Endometrial microvascular endothelial cells (primary cell): Measurements from ENCODE around the gene IL10RB. TPM values are rescaled to one million over a fixed set of nuclear protein-coding genes. Genes with fewer than 3 reads are reported as not detected.

ENCODE experiments used
- in situ Hi-C: cut with HindIII; loops from 2 replicates; pipeline ENCODE4 v1.10.0; 2017; ENCODE audit warnings: low sequenced_read_pairs, low pct_unique_long_range_greater_than_20kb; ENCODE audit errors: inconsistent ontology term
- total RNA-seq: library from RNA; depleted of rRNA; stranded (reverse); fragments of >200 nt; gene quantifications from one replicate; pipeline ENCODE4 v1.2.3, GENCODE V29; 2015; ENCODE audit errors: inconsistent ontology term

IL10RB gene
- total RNA-seq, 1 donor from 2014 or later: 45.9 TPM

DNA sequence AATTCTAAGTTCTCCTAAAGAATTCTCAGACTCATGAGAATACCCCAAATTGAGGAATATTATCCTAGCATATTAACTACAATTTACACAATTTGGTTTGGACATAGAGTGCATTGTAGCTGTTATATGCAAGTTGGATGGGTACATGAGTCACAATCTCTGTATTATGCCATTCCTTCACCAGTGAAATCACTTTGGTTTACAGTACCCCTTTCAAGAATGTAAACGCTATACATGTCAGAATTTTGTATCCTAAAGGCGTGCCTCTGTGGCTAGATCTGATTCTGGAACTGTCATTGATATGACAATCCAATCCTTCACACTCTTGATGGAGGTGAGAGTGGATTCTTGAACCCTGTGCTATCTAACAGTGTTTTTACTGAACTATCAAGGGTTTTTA is 6.7 kb upstream of the IL10RB start:
- in situ Hi-C loops: no loop called here

DNA sequence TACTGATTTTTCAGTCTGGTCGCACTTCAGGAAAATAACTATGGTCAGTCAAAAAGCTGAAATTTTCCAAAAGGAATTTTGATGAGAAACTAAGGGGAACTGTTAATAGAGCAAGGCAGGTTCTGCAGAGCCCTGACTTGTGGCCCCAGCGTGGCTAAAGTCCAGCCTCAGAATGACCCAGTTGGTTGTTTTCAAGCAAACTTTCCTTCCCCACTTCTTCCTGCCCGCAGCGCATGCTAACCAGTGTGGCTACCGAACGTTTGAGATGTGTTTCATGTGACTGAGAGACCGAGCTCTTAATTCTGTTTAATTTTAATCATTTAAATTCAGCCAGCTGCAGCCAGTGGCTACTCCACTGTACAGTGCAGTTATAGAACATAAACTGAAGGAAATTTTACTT is 6.2 kb upstream of the IL10RB start:
- in situ Hi-C loops: no loop called here

DNA sequence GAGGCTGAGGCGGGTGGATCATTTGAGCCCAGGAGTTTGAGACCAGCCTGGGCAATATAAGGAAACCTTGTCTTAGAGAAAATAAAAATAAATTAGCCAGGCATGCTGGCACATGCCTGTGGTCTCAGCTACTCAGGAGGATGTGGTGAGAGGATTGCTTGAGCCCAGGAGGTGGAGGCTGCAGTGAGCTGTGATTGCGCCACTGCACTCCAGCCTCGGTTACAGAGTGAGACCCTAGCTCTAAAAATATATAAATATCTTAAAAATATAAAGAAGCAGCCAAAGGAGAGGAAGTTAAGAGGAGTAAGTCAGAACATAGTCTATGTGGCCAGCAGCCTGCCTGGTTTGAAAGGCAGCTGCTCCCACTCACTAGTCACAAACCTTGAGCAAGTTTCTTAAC is 4.5 kb upstream of the IL10RB start:
- in situ Hi-C loops: no loop called here

DNA sequence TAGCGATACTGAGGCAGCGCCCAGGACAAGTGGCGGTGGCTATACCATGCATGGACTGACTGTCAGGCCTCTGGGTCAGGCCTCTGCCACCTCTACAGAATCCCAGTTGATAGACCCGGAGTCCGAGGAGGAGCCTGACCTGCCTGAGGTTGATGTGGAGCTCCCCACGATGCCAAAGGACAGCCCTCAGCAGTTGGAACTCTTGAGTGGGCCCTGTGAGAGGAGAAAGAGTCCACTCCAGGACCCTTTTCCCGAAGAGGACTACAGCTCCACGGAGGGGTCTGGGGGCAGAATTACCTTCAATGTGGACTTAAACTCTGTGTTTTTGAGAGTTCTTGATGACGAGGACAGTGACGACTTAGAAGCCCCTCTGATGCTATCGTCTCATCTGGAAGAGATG is 3.2 kb upstream of the IL10RB start:
- in situ Hi-C loops: no loop called here

DNA sequence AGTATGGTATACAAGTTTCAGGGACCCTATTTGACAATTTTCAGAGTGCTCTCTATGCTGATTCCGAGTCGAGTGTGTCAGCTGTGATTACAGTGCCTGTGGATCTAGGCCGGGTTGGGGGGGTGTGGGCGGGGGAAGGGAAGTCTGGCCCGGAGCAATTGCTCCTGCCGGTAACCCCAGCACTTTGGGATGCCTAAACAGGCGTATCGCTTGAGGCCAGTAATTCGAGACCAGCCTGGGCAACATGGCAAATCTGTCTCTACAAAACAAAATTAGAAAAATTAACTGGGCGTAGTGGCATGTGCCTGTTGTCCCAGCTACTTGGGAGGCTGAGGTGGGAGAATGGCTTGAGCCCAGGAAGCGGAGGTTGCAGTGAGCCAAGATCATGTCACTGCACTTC is 1.6 kb upstream of the IL10RB start:
- in situ Hi-C loops: no loop called here

DNA sequence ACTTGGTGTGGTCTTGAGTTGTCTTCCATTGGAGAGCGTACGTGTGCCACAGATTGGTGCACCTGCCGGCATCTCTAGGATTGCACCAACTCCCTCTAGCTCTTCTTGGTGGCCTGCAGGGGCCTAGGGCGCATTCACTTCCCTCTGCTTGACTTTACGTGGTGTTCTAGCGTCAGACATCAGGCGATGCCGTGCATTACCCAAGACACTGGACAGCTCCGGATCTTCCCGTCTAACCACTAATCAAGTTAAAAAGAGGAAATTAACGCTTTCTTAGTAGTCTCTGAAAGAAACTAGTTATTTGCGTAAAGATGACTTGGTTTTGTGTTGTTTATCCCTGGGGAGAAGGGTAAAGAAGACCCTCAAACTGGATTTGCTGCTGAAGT is 510 bp upstream of the IL10RB start:
- in situ Hi-C loops: no loop called here

DNA sequence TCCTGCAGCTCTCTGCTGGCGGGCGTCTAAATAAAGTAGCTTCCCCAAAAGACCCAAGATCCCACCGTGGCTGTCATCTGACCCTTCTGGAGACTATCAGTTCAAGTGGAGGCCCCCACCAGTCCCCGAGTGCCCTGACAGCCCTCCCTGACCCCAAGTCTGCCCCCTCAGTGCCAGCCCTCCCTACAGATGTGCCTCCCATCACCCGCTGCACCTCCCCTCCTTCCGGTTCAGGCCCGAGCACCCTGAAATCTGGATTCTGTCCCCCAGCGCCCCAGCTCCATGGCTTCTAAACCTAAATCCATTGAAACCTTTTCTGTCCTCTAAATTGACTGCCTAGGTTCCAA is 595 bp downstream of the IL10RB start:
- in situ Hi-C loops: no loop called here

DNA sequence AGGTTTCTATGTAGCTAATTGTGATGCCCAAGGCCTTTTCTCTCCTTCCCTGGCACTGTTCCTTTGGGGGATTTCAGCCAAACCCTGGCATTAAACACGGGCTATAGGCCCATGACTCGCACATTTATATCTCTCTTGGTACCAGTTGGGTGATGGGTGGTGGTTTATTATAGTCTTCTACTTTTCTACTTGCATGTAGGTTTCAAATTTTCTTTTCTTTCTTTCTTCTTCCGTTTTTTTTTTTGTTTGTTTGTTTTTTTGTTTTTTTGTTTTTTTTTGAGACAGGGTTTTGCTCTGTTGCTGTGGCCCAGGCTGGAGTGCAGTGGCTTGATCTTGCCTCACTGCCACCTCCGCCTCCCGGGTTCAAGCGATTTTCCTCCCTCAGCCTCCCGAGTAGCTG is 1.1 kb downstream of the IL10RB start:
- in situ Hi-C loops: no loop called here

DNA sequence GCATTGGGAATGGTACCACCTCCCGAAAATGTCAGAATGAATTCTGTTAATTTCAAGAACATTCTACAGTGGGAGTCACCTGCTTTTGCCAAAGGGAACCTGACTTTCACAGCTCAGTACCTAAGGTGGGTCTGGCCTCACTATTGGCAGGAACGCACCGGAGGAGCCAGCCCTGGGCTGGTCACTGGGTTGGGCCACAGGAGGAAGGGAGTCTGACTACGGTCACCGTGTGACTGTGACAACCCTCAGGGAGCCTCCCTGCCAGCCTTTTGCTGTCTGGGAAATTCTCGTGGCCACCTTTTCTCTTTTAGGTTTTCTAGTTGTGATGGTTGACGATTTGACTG is 2.2 kb downstream of the IL10RB start:
- in situ Hi-C loops: no loop called here

DNA sequence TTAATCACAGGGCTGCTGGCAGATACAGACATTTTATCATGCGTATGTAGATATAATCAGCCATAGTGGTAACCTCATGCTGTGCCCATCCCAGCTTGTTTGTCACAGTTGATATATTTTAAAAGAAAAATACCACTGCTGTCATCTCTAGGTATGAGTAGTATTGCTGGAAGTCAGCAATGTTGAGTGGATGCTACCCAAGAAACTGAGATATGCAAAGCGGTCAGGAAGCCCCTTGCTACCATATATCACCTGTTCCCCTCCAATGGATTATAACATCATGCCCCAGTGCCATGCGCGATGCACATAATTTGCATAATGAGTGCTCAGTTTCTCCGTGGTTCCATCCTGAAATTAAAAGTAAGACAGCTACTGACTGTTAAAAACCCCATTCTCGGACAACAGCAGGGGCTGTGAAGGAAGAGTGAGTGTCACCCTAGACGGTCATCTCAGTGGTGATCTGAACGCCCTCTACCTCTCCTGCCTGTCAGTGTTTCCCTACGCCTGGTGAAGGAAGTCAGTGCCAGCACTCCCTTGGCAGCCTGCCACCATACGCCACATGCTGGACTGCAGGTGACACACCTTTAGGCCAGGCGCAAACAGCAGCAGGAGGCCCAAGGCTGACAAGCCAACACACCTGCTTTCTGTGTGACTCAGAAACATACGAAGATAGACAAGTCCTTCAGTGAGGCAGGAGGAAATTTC is 2.7 kb downstream of the IL10RB start:
- in situ Hi-C loops: no loop called here

DNA sequence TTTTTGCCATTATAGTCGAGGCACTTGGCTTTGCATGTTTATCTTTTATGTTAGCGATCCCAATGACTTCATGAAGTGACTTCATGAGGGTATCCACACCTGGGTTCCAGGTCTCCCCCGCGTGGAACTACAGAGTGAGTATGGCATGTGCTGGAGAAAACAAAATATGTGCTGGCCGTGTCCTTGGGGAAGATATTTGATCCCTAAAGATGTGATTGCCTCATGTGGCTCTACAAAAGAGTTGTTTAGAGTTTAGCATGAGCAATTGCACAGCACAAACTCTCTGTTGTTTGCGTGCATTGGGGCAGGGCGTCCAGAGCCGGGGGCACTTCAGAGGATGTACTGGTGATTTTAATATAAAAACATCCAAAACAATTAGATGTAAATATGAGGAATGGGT is 4.8 kb downstream of the IL10RB start:
- in situ Hi-C loops: no loop called here

DNA sequence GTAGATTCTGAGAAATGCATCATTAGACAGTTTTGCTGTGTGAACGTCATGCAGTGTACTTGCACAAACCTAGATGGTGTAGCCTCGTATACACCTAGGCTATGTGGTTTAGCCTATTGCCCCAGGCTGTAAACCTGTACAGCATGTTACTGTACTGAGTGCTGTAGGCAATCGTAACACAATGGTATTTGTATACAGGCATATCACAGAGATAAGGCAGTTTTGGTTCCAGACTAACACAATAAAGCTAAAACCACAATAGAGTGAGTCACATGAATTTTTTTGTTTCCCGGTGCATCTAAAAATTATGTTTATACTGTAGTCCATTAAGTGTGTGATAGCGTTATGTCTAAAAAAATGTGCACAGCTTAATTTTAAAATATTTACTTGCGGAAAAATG is 6.9 kb downstream of the IL10RB start:
- in situ Hi-C loops: no loop called here

DNA sequence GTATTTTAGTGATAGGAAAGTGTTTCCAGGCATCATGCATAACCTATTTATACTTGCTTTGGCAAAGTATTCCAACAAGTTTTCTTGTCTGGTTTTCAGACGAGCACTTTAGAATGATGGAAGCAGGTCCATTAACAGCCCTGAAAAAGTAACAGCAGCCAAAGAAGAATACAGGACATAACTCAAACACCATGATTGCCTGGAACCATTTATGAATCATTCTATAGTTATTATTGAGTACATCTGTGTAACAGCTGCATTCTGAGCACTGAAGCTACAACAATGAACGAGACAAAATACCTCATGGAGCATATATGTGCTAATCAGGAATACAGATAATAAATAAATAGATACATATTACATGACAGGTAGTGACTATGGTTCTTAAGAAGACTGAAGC is 12.6 kb downstream of the IL10RB start:
- in situ Hi-C loops: no loop called here

DNA sequence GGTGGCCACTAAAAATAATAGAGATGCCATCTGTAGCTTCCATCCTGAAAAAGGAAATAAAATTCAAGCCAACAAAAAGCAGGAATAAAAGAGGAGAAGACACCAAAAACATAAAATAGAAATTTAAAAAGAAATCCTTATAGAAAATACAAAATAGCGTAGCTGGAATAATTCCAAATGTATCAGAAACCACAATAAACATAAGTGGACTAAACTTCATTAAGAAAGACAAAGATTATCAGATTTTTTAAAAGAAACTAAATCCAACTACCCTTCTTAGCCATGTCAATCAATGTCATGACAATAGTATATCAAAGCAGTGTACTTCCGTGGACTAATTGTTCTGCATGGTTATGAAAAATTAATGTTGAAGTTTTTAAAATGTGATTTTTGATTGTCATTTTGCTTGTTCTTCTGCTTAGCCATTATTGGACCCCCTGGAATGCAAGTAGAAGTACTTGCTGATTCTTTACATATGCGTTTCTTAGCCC is 13.2 kb downstream of the IL10RB start:
- in situ Hi-C loops: no loop called here

DNA sequence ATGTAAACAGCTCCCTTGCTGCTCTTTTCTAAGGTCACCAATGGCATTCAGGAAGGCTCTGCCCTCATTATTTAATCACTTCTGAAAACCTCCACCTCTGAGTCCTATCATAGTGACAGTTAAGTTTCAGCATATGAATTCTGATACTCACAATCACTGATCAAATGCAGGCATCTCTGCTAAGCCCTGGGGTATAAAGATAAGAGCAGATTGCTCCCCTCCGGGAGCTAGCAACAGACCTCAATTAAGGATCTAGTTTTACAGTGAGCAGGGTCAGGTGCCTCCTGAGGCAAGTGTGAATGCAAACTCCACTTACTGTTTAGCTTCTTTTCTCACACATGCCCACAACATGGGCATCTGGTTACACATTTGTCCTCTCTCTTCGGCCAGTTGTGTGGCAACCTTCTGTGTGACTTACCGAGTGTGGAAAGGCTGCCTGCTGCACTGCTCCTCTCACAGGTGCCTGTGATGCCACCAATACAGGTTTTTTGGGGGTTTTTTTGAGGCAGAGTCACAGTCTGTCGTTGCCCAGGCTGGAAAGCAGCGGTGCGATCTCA is 15.0 kb downstream of the IL10RB start:
- in situ Hi-C loops: no loop called here

DNA sequence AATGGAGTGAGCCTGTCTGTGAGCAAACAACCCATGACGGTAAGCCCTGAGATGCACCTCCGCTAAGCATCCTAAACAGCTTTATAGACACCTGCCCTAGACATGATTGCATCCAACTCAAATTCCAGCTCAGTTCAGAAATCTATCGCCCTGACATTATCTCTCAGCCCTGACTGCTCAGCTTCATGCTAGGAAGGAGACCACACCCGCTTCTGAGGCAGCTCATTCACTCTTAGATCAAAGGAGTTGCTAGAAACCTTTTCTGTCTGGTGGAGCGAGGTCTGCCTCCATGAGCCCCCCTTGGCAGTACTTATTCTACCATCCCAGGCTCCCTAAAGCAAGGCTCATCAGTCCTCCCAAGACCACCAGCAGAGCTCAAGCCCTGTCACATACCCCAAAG is 17.0 kb downstream of the IL10RB start:
- in situ Hi-C loops: no loop called here

DNA sequence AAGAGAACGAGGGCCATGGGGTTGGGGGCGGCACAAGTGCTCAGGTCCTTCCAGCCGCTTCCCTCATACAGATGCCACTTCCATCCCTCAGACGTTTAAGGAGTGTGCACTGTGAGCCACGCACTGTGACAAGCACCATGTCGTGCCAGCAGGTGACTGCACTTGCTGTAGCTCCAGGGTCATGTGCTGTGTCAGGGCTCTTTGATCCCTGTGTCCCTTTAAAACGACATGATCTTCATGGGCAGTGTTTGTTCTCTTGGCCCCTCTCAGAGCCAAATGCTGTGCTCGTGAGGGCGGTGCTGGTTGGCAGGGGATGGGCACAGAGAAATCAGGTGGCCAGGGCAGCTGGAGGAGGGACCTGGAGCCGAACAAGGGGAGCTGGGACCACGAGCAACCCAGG is 19.9 kb downstream of the IL10RB start:
- in situ Hi-C loops: no loop called here

DNA sequence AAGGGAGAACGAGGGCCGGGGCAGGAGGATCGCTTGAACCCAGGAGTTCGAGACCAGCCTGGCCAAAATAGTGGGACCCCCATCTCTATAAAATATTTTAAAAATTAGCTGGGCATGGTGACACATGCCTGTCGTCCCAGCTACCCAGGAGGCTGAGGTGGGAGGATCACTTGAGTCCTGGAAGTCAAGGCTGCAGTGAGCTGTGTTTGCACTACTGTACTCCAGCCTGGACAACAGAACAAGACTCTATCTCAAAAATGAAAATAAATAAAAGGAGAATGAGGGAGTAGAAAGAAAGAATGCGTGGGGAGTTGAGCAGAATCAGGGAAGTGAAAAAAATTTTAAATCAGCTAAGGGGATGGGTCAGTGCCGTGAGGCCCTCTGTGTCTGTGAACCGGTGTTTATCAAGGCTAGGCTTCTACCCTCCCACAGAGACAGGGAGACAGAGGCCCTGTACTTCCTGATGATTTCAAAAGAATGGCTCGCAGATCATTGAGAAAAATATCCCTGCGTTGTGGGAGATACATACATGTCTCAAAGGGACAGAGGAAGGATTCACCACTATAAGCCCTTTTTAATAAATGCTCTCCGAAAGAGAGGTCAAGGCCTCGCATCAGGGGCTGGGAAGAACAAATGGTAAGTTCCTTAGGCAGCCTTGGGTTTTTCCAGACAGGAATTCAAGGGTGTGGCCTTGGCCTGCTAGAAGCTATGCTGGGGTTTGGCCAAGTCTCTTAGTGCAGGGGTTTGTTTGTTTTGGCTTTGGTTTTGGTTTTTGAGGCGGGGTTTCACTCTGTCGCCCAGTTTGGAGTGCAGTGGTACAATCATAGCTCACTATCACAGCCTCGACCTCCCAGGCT is 20.7 kb downstream of the IL10RB start:
- in situ Hi-C loops: no loop called here

DNA sequence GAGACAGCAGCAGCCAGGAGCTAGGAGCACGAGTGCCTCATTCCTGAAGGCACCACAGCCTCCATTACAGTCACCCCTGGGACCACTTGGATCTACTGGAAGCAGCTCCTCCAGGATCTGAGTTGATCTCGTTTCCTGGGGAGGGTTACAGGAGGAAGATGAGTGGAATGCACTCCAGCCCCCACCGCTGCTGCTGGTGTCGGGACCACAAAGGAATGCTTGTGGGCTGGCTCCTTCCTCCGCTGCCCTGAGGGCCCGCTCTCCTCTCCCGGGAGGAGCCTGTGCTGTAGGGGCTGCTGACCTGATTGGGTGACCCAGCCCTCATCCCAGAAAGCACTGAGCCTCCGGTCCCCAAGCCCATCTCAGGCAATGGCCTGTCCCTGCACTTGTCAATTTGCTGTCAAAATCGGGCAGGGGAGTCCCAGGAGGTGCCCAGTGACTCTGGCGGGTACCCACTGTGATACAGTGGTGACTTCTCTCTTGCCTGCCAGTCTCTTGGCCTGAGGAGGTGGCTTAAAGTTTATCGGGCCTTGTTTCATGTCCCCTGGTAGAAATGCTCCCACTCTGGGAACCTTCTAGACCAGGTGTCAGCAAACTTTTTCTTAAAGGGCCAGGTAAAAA is 23.1 kb downstream of the IL10RB start:
- in situ Hi-C loops: no loop called here

DNA sequence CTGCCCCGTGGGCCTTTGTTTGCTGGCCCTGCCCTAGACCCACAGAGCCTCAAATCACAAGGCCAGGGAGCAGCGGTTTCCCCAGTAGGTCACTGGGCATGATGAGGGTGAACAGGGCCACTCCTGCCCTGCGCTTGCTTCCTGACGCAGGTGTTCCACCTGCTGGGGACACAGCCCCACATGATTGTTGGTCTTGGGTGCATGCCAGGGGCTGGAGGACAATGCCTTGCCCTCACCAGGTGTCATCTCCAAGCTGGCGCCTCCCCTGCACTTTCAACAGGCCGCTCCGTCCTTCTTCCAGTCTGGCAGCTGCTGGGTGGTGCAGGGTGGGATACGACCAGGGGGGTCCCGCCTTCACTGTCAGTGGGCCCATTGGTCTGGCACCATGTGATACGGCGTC is 24.3 kb downstream of the IL10RB start:
- in situ Hi-C loops: no loop called here
